ENCODE data around the gene MBP.

DNA sequence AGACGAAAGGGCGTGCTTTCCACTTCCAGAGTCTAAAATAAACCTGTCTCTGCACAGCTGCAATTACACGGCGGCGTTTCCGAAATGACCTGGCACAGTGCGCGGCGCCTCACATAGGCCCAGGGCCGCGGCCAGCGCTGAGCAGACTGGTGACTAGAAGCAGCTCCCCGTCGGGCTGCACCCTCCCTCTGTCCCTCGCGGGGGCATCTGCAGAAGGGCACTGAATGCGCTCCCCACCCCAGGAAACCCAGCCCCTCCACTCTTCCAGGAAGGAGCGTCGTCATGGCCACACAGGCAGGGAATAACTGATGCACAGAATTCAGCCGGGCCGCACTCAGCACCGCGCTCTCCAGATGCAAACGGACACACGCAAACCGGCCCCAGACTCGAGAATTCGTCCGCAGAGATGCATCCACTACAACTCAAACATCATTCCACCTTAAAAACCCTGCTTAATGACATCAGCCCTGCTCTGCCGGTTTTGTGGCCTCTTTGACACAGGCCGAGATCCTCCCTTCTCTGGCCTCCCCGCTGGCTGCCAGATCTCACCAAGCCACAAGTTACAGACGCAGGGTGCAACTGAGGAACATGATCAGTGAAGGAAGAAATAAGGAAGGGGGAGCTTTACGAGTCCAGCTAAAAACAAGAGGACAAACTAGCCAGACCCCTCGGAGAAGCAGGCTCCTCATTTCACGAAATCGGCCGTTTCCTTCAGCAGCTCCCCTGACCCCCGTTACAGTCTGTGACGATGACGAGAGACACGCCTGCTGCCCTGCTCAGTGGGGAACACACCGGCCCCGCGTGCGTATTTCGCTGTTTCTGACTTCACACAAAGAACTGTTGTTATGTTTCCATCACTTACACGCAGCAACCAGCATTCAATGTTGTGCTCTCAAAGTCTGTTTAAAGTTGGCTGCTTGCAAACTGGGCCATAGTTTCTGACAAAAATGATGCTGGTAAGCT, 40.2 kb downstream of the MBP start:
- TF ChIP-seq, protein P1, sequence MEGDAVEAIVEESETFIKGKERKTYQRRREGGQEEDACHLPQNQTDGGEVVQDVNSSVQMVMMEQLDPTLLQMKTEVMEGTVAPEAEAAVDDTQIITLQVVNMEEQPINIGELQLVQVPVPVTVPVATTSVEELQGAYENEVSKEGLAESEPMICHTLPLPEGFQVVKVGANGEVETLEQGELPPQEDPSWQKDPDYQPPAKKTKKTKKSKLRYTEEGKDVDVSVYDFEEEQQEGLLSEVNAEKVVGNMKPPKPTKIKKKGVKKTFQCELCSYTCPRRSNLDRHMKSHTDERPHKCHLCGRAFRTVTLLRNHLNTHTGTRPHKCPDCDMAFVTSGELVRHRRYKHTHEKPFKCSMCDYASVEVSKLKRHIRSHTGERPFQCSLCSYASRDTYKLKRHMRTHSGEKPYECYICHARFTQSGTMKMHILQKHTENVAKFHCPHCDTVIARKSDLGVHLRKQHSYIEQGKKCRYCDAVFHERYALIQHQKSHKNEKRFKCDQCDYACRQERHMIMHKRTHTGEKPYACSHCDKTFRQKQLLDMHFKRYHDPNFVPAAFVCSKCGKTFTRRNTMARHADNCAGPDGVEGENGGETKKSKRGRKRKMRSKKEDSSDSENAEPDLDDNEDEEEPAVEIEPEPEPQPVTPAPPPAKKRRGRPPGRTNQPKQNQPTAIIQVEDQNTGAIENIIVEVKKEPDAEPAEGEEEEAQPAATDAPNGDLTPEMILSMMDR (IDR thresholded peaks at IDR 0.05): no peak
- TF ChIP-seq POLR2AphosphoS5 (IDR thresholded peaks at IDR 0.05; ENCODE audit: low read depth, low read length) (no peak), SIN3A (IDR thresholded peaks at IDR 0.05; ENCODE audit: borderline replicate concordance, insufficient read depth, low read depth, low read length) (no peak), TCF7L2 (IDR thresholded peaks at IDR 0.05; ENCODE audit: low read depth, low read length) (no peak)
- TF ChIP-seq, protein P2, sequence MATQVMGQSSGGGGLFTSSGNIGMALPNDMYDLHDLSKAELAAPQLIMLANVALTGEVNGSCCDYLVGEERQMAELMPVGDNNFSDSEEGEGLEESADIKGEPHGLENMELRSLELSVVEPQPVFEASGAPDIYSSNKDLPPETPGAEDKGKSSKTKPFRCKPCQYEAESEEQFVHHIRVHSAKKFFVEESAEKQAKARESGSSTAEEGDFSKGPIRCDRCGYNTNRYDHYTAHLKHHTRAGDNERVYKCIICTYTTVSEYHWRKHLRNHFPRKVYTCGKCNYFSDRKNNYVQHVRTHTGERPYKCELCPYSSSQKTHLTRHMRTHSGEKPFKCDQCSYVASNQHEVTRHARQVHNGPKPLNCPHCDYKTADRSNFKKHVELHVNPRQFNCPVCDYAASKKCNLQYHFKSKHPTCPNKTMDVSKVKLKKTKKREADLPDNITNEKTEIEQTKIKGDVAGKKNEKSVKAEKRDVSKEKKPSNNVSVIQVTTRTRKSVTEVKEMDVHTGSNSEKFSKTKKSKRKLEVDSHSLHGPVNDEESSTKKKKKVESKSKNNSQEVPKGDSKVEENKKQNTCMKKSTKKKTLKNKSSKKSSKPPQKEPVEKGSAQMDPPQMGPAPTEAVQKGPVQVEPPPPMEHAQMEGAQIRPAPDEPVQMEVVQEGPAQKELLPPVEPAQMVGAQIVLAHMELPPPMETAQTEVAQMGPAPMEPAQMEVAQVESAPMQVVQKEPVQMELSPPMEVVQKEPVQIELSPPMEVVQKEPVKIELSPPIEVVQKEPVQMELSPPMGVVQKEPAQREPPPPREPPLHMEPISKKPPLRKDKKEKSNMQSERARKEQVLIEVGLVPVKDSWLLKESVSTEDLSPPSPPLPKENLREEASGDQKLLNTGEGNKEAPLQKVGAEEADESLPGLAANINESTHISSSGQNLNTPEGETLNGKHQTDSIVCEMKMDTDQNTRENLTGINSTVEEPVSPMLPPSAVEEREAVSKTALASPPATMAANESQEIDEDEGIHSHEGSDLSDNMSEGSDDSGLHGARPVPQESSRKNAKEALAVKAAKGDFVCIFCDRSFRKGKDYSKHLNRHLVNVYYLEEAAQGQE (IDR thresholded peaks at IDR 0.05; ENCODE audit: insufficient read depth in 1 of 2, low read depth in 2 of 2, low read length in 1 of 2): no peak
